ENCODE results near the gene NPR3.

Gene NPR3

GRCh38 chr5:32773944-32774343, 62.8 kb downstream of the NPR3 start:
- no peak overlapping the region for H3K23ac ChIP-seq (ENCODE audit: low read length in 2 of 2)
- 83% methylated on average over 1 of the region's 1 CpG for WGBS

GRCh38 chr5:32776200-32776599, 65.1 kb downstream of the NPR3 start:
- Histone ChIP-seq H3K4me2 (ENCODE audit: low read length, poor library complexity, severe bottlenecking) (no peak overlapping the region), H2BK15ac (ENCODE audit: low read depth, poor library complexity, severe bottlenecking) (no peak overlapping the region), H4K8ac (ENCODE audit: low read length) (no peak overlapping the region), H3K4ac (ENCODE audit: low read depth in 1 of 2, low read length in 2 of 2) (no peak overlapping the region), H3K18ac (ENCODE audit: low read depth in 1 of 2, low read length in 2 of 2) (no peak overlapping the region), H3K36me3 (ENCODE audit: control insufficient read depth in 1 of 2, insufficient read depth in 2 of 2, low read depth in 1 of 2, low read length in 2 of 2) (no peaks in the 10 kb centered on the region), H3K79me1 (replicated peaks; ENCODE audit: low read length, poor library complexity, severe bottlenecking) (no peaks in the 10 kb centered on the region), H3K4me1 (ENCODE audit: control insufficient read depth, insufficient read depth, low read depth, low read length) (peaks cover 2% of the 10 kb centered on the region), H4K91ac (ENCODE audit: low read length) (no peak overlapping the region), H2AK5ac (ENCODE audit: low read length, severe bottlenecking) (no peak overlapping the region), H3K9ac (ENCODE audit: low read length) (no peak overlapping the region), H3K27ac (ENCODE audit: low read length, poor library complexity, severe bottlenecking) (no peak overlapping the region), H3K23ac (ENCODE audit: low read length in 2 of 2) (no peak overlapping the region), H2AFZ (ENCODE audit: low read depth, low read length) (no peak overlapping the region), H3K27me3 (ENCODE audit: control insufficient read depth in 1 of 2, insufficient read depth in 1 of 2, low read length in 2 of 2) (no peaks in the 10 kb centered on the region), H2BK5ac (ENCODE audit: low read depth, low read length, poor library complexity, severe bottlenecking) (no peak overlapping the region), H2BK12ac (ENCODE audit: low read length in 2 of 2) (no peak overlapping the region), H3K14ac (ENCODE audit: low read length in 2 of 2) (no peak overlapping the region), H3K9me3 (ENCODE audit: control insufficient read depth, low read length) (no peaks in the 10 kb centered on the region), H2BK120ac (ENCODE audit: low read depth, low read length) (no peak overlapping the region), H3K4me3 (ENCODE audit: insufficient read depth in 1 of 2, low read depth in 1 of 2, low read length in 2 of 2) (no peak overlapping the region)
- no peak for DNase-seq

More at GRCh38 chr5:32773944-32774343, 62.8 kb downstream of the NPR3 start:
- Histone ChIP-seq H3K27ac (ENCODE audit: low read length, poor library complexity, severe bottlenecking) (no peak overlapping the region), H4K91ac (ENCODE audit: low read length) (no peak overlapping the region), H3K79me1 (replicated peaks; ENCODE audit: low read length, poor library complexity, severe bottlenecking) (no peaks in the 10 kb centered on the region), H2BK15ac (ENCODE audit: low read depth, poor library complexity, severe bottlenecking) (no peak overlapping the region), H3K4ac (ENCODE audit: low read depth in 1 of 2, low read length in 2 of 2) (no peak overlapping the region), H2BK5ac (ENCODE audit: low read depth, low read length, poor library complexity, severe bottlenecking) (no peak overlapping the region), H3K9ac (ENCODE audit: low read length) (no peak overlapping the region), H3K4me2 (ENCODE audit: low read length, poor library complexity, severe bottlenecking) (no peak overlapping the region), H3K36me3 (ENCODE audit: control insufficient read depth in 1 of 2, insufficient read depth in 2 of 2, low read depth in 1 of 2, low read length in 2 of 2) (no peaks in the 10 kb centered on the region), H3K4me3 (ENCODE audit: insufficient read depth in 1 of 2, low read depth in 1 of 2, low read length in 2 of 2) (no peak overlapping the region), H2AFZ (ENCODE audit: low read depth, low read length) (no peak overlapping the region), H3K18ac (ENCODE audit: low read depth in 1 of 2, low read length in 2 of 2) (no peak overlapping the region), H4K8ac (ENCODE audit: low read length) (no peak overlapping the region), H2BK120ac (ENCODE audit: low read depth, low read length) (no peak overlapping the region), H3K27me3 (ENCODE audit: control insufficient read depth in 1 of 2, insufficient read depth in 1 of 2, low read length in 2 of 2) (no peaks in the 10 kb centered on the region), H3K9me3 (ENCODE audit: control insufficient read depth, low read length) (no peaks in the 10 kb centered on the region), H2BK12ac (ENCODE audit: low read length in 2 of 2) (no peak overlapping the region), H2AK5ac (ENCODE audit: low read length, severe bottlenecking) (no peak overlapping the region), H3K4me1 (ENCODE audit: control insufficient read depth, insufficient read depth, low read depth, low read length) (no peaks in the 10 kb centered on the region), H3K14ac (ENCODE audit: low read length in 2 of 2) (no peak overlapping the region)
- DNase-seq: no peak

GRCh38 chr5:32777222-32777621, 66.1 kb downstream of the NPR3 start:
- H3K9me3 ChIP-seq (ENCODE audit: control insufficient read depth, low read length): no peaks in the 10 kb centered on the region
- no peak overlapping the region for H3K23ac ChIP-seq (ENCODE audit: low read length in 2 of 2)
- no peak overlapping the region for H3K4me2 ChIP-seq (ENCODE audit: low read length, poor library complexity, severe bottlenecking)
- H3K4me1 ChIP-seq (ENCODE audit: control insufficient read depth, insufficient read depth, low read depth, low read length): peaks cover 2% of the 10 kb centered on the region
- H4K91ac ChIP-seq (ENCODE audit: low read length): no peak overlapping the region
- H3K27ac ChIP-seq (ENCODE audit: low read length, poor library complexity, severe bottlenecking): no peak overlapping the region
- no peak overlapping the region for H3K9ac ChIP-seq (ENCODE audit: low read length)
- H3K27me3 ChIP-seq (ENCODE audit: control insufficient read depth in 1 of 2, insufficient read depth in 1 of 2, low read length in 2 of 2): no peaks in the 10 kb centered on the region
- H3K18ac ChIP-seq (ENCODE audit: low read depth in 1 of 2, low read length in 2 of 2): no peak overlapping the region
- H2BK120ac ChIP-seq (ENCODE audit: low read depth, low read length): no peak overlapping the region
- no peak overlapping the region for H2AFZ ChIP-seq (ENCODE audit: low read depth, low read length)
- DNase-seq: no peak
- H4K8ac ChIP-seq (ENCODE audit: low read length): no peak overlapping the region
- no peak overlapping the region for H2AK5ac ChIP-seq (ENCODE audit: low read length, severe bottlenecking)
- 50% methylated on average over 1 of the region's 2 CpGs for WGBS
- no peaks in the 10 kb centered on the region for H3K79me1 ChIP-seq (replicated peaks; ENCODE audit: low read length, poor library complexity, severe bottlenecking)
- no peak overlapping the region for H3K4ac ChIP-seq (ENCODE audit: low read depth in 1 of 2, low read length in 2 of 2)
- no peak overlapping the region for H3K4me3 ChIP-seq (ENCODE audit: insufficient read depth in 1 of 2, low read depth in 1 of 2, low read length in 2 of 2)
- no peak overlapping the region for H3K14ac ChIP-seq (ENCODE audit: low read length in 2 of 2)
- no peak overlapping the region for H2BK12ac ChIP-seq (ENCODE audit: low read length in 2 of 2)
- no peaks in the 10 kb centered on the region for H3K36me3 ChIP-seq (ENCODE audit: control insufficient read depth in 1 of 2, insufficient read depth in 2 of 2, low read depth in 1 of 2, low read length in 2 of 2)
- no peak overlapping the region for H2BK5ac ChIP-seq (ENCODE audit: low read depth, low read length, poor library complexity, severe bottlenecking)
- no peak overlapping the region for H2BK15ac ChIP-seq (ENCODE audit: low read depth, poor library complexity, severe bottlenecking)

GRCh38 chr5:32777733-32778132, 66.6 kb downstream of the NPR3 start:
- Histone ChIP-seq H2BK120ac (ENCODE audit: low read depth, low read length) (no peak overlapping the region), H3K4ac (ENCODE audit: low read depth in 1 of 2, low read length in 2 of 2) (no peak overlapping the region), H3K23ac (ENCODE audit: low read length in 2 of 2) (no peak overlapping the region), H3K9me3 (ENCODE audit: control insufficient read depth, low read length) (no peaks in the 10 kb centered on the region), H2BK12ac (ENCODE audit: low read length in 2 of 2) (no peak overlapping the region), H3K4me3 (ENCODE audit: insufficient read depth in 1 of 2, low read depth in 1 of 2, low read length in 2 of 2) (no peak overlapping the region), H4K8ac (ENCODE audit: low read length) (no peak overlapping the region), H3K4me2 (ENCODE audit: low read length, poor library complexity, severe bottlenecking) (no peak overlapping the region), H3K36me3 (ENCODE audit: control insufficient read depth in 1 of 2, insufficient read depth in 2 of 2, low read depth in 1 of 2, low read length in 2 of 2) (no peaks in the 10 kb centered on the region), H2BK15ac (ENCODE audit: low read depth, poor library complexity, severe bottlenecking) (no peak overlapping the region), H3K79me1 (replicated peaks; ENCODE audit: low read length, poor library complexity, severe bottlenecking) (no peaks in the 10 kb centered on the region), H2BK5ac (ENCODE audit: low read depth, low read length, poor library complexity, severe bottlenecking) (no peak overlapping the region), H3K4me1 (ENCODE audit: control insufficient read depth, insufficient read depth, low read depth, low read length) (peaks cover 2% of the 10 kb centered on the region), H2AK5ac (ENCODE audit: low read length, severe bottlenecking) (no peak overlapping the region), H2AFZ (ENCODE audit: low read depth, low read length) (no peak overlapping the region), H3K27ac (ENCODE audit: low read length, poor library complexity, severe bottlenecking) (no peak overlapping the region), H3K14ac (ENCODE audit: low read length in 2 of 2) (no peak overlapping the region), H4K91ac (ENCODE audit: low read length) (no peak overlapping the region), H3K27me3 (ENCODE audit: control insufficient read depth in 1 of 2, insufficient read depth in 1 of 2, low read length in 2 of 2) (no peaks in the 10 kb centered on the region), H3K9ac (ENCODE audit: low read length) (no peak overlapping the region), H3K18ac (ENCODE audit: low read depth in 1 of 2, low read length in 2 of 2) (no peak overlapping the region)
- WGBS: 67% methylated on average over 1 of the region's 2 CpGs
- no peak for DNase-seq

Data from mesenchymal stem cell (in vitro differentiated cells and primary cell).